BJ (cell line): ENCODE data around the gene VDR. TPM values are rescaled to one million over a fixed set of nuclear protein-coding genes. Genes with fewer than 3 reads are reported as not detected.

Source experiments
- CTCF ChIA-PET: fragments of 350-600 bp; formaldehyde crosslinking; extraction: SDS; loops from one replicate; lab custom pipeline; 2021; ENCODE audit warnings: antibody characterized with exemption, inconsistent platforms; lab: Yijun Ruan, JAX
- POLR2A ChIA-PET: fragments of 300-600 bp; sonication (Branson Sonifier 250); formaldehyde crosslinking; extraction: SDS; loops from one replicate; lab custom pipeline; 2021; ENCODE audit warnings: antibody characterized with exemption; lab: Charles Lee
- DNase-seq: peaks from one replicate; pipeline ENCODE4 v3.0.0-alpha.2; 2011; ENCODE audit warnings: low read depth
- H3K27me3 ChIP-seq: 2 replicates; pipeline ENCODE4 v1.6.0; 2011; ENCODE audit warnings: low read length; ENCODE audit not compliant: control insufficient read depth, insufficient read depth
- H3K36me3 ChIP-seq: 2 replicates; pipeline ENCODE4 v1.5.1; 2011; ENCODE audit warnings: low read length; ENCODE audit not compliant: control insufficient read depth, insufficient read depth
- H3K4me3 ChIP-seq: 2 replicates; pipeline ENCODE4 v1.5.1; 2011; ENCODE audit warnings: low read depth, mild to moderate bottlenecking, control low read depth, low read length
- polyA plus RNA-seq: library from polyadenylated mRNA; depleted of rRNA; stranded (reverse); fragments of >200 nt; gene quantifications from 2 replicates; pipeline ENCODE4 v1.2.3, GENCODE V29; 2011; rRNA removed
- TF ChIP-seq, protein P1 (sequence below): IDR thresholded peaks from 2 replicates; pipeline ENCODE4 v1.5.1; 2011; ENCODE audit warnings: low read depth, mild to moderate bottlenecking, control low read depth, inconsistent platforms, low read length, moderate library complexity; ENCODE audit not compliant: insufficient read depth

The VDR gene
- polyA plus RNA-seq, 1 experiment, result 40.5 TPM

DNA sequence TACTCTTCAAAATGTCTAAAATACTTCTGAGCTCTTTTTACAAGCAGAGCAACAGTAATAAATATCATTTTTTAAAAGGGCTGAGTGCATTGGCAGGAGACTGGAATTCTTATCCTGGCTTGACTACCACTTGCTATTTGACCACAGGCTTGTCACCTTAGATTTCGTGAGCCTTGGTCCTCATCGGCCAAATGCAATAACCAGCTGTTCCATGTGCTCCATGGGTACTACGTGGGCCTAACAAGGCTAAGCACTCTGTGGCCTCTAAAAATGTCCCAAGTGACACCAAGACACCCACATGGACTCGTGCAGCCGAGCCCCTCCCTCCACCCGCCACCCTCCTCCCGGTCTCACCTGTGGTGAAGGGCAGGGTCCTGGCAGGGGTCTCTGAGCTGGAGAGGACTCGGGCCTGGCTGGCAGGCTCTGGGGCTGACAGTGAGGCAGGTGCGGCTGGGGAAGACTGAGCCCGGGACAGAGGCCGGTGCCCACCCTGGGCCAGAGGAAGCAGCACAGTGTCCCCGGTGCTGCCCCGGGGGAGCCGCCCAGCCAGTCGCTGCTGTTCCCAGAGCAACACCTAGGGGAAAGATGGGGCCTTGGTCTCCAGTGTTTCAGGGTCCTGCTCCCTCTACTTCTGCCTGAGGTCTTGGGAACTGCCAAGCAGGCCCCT is 111.6 kb downstream of the VDR start:
- Histone ChIP-seq H3K4me3 (no peak overlapping the region), H3K27me3 (no peaks in the 10 kb centered on the region), H3K36me3 (peaks cover 78% of the 10 kb centered on the region)
- TF ChIP-seq, protein P1, sequence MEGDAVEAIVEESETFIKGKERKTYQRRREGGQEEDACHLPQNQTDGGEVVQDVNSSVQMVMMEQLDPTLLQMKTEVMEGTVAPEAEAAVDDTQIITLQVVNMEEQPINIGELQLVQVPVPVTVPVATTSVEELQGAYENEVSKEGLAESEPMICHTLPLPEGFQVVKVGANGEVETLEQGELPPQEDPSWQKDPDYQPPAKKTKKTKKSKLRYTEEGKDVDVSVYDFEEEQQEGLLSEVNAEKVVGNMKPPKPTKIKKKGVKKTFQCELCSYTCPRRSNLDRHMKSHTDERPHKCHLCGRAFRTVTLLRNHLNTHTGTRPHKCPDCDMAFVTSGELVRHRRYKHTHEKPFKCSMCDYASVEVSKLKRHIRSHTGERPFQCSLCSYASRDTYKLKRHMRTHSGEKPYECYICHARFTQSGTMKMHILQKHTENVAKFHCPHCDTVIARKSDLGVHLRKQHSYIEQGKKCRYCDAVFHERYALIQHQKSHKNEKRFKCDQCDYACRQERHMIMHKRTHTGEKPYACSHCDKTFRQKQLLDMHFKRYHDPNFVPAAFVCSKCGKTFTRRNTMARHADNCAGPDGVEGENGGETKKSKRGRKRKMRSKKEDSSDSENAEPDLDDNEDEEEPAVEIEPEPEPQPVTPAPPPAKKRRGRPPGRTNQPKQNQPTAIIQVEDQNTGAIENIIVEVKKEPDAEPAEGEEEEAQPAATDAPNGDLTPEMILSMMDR, result no peak
- ChIA-PET CTCF (interaction anchor here (0.7 to 7.1 kb wide), 5 partner anchors 9 to 157 kb away, joined by 3 to 49 read pairs (median 3); no protein-coding TSS in a partner anchor), POLR2A (interaction anchor here (0.5 kb wide), 1 partner anchor 28 kb away, joined by 6 read pairs; no protein-coding TSS in a partner anchor)
- DNase-seq, result no peak

DNA sequence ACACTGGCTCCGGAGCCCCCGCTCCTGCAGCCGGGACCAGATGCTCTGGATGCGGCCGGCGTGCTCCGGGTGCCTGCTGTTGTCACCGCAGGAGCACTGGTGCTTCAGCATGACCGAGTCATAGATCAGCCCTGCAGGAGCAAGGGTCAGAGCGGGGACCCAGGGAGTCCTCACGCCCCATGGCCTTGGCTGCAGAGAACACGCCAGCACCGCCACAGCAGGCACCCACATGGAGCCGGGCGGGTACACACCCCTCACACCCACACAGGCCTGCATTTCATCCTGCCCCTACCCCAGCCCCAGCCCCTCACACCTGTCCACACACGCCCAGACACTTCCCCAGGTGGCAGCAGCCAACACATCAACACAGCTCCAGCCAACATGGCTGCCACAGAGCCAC is 112.9 kb downstream of the VDR start:
- no peak for DNase-seq
- H3K27me3 ChIP-seq, result no peaks in the 10 kb centered on the region
- H3K36me3 ChIP-seq, result peaks cover 79% of the 10 kb centered on the region
- ChIA-PET POLR2A (no interaction called here), CTCF (interaction anchor here (0.8 to 7.4 kb wide), 5 partner anchors 12 to 50 kb away, joined by 3 to 59 read pairs (median 6); no protein-coding TSS in a partner anchor)
- TF ChIP-seq, protein P1, result no peak
- H3K4me3 ChIP-seq, result no peak overlapping the region

Other genes with a start within 250 kb of the VDR start
- 6.1 and 15.6 TPM in 2 replicates for gene RPAP3, start 199.0 kb downstream of the VDR start, polyA plus RNA-seq
- 0.06 TPM in 1 of 2 replicates, not detected in the other for gene ENDOU, start 179.5 kb downstream of the VDR start, polyA plus RNA-seq
- 1.3 and 2.4 TPM in 2 replicates for gene RAPGEF3, start 146.1 kb downstream of the VDR start, polyA plus RNA-seq
- 11.4 and 16.6 TPM in 2 replicates for gene SLC48A1, start 131.8 kb downstream of the VDR start, polyA plus RNA-seq
- 28.2 and 67.0 TPM in 2 replicates for gene HDAC7, start 85.1 kb downstream of the VDR start, polyA plus RNA-seq
- 188 and 217 TPM in 2 replicates for gene TMEM106C, start 58.6 kb upstream of the VDR start, polyA plus RNA-seq
- not detected in 2 replicates for gene COL2A1, start 99.5 kb upstream of the VDR start, polyA plus RNA-seq
- gene SENP1, start 201.1 kb upstream of the VDR start, polyA plus RNA-seq, result 10.3 and 20.0 TPM in 2 replicates
- 43.4 and 45.9 TPM in 2 replicates for gene PFKM, start 214.4 kb upstream of the VDR start, polyA plus RNA-seq